Measurements from ENCODE around the gene BANK1.

The BANK1 gene

DNA sequence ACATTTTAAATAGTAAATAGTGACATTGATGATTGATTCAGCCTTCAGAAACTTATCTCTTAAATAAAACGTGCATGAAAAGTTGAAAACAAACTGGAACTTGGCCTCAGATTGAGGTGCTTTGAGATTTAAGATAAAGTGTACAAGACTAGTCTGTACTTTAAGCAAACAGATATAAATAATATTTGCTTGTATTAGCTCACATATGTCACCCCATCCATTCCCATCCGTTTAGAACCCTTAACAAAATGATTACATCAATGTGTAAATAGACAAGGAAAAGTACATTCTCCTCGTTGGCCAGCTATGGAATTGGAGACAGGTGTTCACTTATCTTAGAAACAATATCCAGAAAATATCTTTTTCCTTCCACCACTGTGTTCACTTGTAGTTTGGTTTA lies 130.8 kb downstream of the BANK1 start:
- DNase-seq: no peak
- Mint-ChIP-seq H3K36me3 (ENCODE audit: low read depth) (no peaks in the 10 kb centered on the region), H3K4me3 (no peak overlapping the region), H3K9me3 (no peaks in the 10 kb centered on the region), H3K27ac (no peak overlapping the region), H3K27me3 (ENCODE audit: low read depth, poor library complexity) (no peaks in the 10 kb centered on the region), H3K4me1 (no peaks in the 10 kb centered on the region)
- TF ChIP-seq, protein P1, sequence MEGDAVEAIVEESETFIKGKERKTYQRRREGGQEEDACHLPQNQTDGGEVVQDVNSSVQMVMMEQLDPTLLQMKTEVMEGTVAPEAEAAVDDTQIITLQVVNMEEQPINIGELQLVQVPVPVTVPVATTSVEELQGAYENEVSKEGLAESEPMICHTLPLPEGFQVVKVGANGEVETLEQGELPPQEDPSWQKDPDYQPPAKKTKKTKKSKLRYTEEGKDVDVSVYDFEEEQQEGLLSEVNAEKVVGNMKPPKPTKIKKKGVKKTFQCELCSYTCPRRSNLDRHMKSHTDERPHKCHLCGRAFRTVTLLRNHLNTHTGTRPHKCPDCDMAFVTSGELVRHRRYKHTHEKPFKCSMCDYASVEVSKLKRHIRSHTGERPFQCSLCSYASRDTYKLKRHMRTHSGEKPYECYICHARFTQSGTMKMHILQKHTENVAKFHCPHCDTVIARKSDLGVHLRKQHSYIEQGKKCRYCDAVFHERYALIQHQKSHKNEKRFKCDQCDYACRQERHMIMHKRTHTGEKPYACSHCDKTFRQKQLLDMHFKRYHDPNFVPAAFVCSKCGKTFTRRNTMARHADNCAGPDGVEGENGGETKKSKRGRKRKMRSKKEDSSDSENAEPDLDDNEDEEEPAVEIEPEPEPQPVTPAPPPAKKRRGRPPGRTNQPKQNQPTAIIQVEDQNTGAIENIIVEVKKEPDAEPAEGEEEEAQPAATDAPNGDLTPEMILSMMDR (IDR thresholded peaks at IDR 0.05): no peak

DNA sequence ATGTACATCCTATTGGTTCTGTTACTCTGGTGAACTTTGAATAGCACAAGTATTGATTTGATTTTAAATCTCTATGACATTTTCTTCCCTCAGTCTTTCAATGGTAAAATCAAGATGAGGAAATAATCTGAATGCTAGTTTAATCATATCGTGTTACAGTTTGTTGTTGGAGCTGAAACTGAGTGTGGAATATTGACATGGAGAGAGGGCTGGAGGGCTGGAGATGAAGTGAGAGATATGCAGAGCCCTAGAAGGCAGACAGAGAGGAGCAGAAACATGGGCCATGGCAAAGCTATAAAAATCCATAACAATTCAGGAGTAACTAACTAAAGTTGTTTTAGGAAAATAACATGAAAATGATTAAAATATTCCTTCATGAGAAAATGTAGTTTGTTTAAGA lies 141.1 kb downstream of the BANK1 start:
- H3K4me3 Mint-ChIP-seq: no peak overlapping the region
- no peaks in the 10 kb centered on the region for H3K27me3 Mint-ChIP-seq (ENCODE audit: low read depth, poor library complexity)
- no peaks in the 10 kb centered on the region for H3K4me1 Mint-ChIP-seq
- no peaks in the 10 kb centered on the region for H3K36me3 Mint-ChIP-seq (ENCODE audit: low read depth)
- TF ChIP-seq, protein P1 (IDR thresholded peaks at IDR 0.05): no peak
- H3K27ac Mint-ChIP-seq: no peak overlapping the region
- no peak for DNase-seq
- H3K9me3 Mint-ChIP-seq: no peaks in the 10 kb centered on the region

DNA sequence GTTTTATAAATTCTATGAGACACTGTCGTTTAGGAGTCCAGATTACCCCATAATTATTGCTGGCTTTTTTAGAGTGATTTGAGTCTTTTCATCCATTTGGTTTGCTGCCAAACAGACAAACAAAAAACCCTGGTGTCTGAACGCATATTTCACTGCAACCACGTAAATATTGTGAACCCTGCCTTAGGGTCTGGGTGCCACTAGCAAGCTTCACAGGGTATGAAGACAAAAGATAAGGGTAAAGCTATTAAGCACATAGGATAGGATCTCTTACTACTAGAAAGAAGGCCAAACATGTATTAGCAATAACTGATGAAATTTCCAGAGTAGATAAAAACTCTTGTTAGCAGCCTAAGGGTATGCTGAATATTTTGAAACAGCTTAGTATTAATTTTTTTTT lies 143.3 kb downstream of the BANK1 start:
- no peak overlapping the region for H3K27ac Mint-ChIP-seq
- no peaks in the 10 kb centered on the region for H3K27me3 Mint-ChIP-seq (ENCODE audit: low read depth, poor library complexity)
- no peak for DNase-seq
- no peaks in the 10 kb centered on the region for H3K4me1 Mint-ChIP-seq
- peaks cover 4% of the 10 kb centered on the region for H3K9me3 Mint-ChIP-seq
- TF ChIP-seq, protein P1 (IDR thresholded peaks at IDR 0.05): no peak
- H3K4me3 Mint-ChIP-seq: no peak overlapping the region
- no peaks in the 10 kb centered on the region for H3K36me3 Mint-ChIP-seq (ENCODE audit: low read depth)

DNA sequence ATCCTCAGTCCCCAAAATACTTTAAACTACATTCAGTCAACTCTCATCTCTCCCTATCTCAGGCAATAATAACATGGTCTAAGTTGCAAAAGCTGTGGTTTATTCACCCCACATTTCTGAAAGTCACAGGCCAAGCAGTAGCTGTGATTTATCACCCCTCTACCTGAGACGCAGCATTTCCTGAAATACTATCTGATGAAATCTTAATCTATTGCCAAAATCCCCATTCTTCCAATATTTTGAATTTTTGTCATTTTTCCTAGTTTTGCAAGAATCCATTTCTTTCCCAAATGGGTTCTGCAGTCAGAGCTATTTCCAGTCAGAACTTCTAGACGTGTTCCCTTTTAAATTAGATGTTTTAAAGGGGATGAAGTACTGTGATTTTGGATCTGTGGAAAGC lies 148.3 kb downstream of the BANK1 start:
- H3K36me3 Mint-ChIP-seq (ENCODE audit: low read depth): no peaks in the 10 kb centered on the region
- no peaks in the 10 kb centered on the region for H3K4me1 Mint-ChIP-seq
- peaks cover 4% of the 10 kb centered on the region for H3K9me3 Mint-ChIP-seq
- TF ChIP-seq, protein P1 (IDR thresholded peaks at IDR 0.05): no peak
- H3K27me3 Mint-ChIP-seq (ENCODE audit: low read depth, poor library complexity): no peaks in the 10 kb centered on the region
- no peak overlapping the region for H3K27ac Mint-ChIP-seq
- no peak for DNase-seq
- no peak overlapping the region for H3K4me3 Mint-ChIP-seq

DNA sequence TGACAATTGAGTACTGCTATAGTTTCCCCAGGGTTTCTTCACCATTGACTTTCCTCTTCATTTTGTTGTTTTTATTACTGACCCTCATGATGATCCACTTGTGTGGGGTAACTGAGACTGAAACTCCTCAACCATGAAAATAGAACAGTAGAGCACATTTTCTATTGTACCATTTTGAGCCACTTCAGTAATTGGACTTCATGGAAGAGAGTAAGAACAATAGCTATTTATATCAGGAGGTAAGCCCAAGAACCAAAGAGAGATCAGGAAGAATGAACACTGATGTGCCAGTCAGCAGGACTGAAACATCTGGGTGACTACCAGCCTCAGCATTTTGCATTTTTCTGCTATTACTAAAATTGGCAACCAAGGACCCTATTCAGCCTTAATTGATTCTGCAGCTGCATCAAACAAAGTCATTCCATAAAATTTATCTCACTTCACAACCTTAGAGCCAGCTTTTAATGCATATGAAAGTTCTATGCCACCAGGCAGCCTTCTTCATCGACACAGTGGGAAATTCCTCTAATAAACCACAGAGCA lies 151.4 kb downstream of the BANK1 start:
- no peak overlapping the region for H3K4me3 Mint-ChIP-seq
- no peak for DNase-seq
- H3K4me1 Mint-ChIP-seq: no peaks in the 10 kb centered on the region
- peaks cover 4% of the 10 kb centered on the region for H3K9me3 Mint-ChIP-seq
- no peaks in the 10 kb centered on the region for H3K36me3 Mint-ChIP-seq (ENCODE audit: low read depth)
- no peak overlapping the region for H3K27ac Mint-ChIP-seq
- TF ChIP-seq, protein P1 (IDR thresholded peaks at IDR 0.05): no peak
- no peaks in the 10 kb centered on the region for H3K27me3 Mint-ChIP-seq (ENCODE audit: low read depth, poor library complexity)

DNA sequence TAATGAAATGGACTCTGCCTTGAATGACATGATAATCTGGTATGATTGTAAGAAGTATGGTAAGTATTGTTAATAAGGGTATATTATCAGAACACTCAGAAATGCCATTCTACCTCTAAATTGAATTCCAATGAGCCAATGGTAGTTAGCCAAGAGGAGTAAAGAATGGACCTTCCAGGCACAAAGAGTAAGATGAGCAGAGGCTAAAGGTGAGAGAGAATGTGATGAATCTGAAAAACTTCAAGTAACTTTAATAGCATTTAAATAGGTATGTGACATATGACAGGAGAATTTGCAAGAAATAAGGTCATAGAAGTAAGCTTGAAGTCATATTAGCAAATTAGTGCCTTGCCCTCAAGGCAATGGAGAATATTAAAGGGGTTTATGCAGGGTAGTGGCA lies 152.4 kb downstream of the BANK1 start:
- Mint-ChIP-seq H3K36me3 (ENCODE audit: low read depth) (no peaks in the 10 kb centered on the region), H3K27ac (no peak overlapping the region), H3K4me3 (no peak overlapping the region), H3K27me3 (ENCODE audit: low read depth, poor library complexity) (no peaks in the 10 kb centered on the region), H3K9me3 (no peaks in the 10 kb centered on the region), H3K4me1 (no peaks in the 10 kb centered on the region)
- TF ChIP-seq, protein P1 (IDR thresholded peaks at IDR 0.05): no peak
- no peak for DNase-seq
